AG04450 (cell line): Measurements from ENCODE around the gene CPT1C. TPM values are rescaled to one million over a fixed set of nuclear protein-coding genes. Genes with fewer than 3 reads are reported as not detected.

Experiments
- CTCF ChIA-PET: fragments of 300-600, 350-600 bp; formaldehyde crosslinking; extraction: SDS; loops from one replicate; lab custom pipeline; 2022; ENCODE audit warnings: antibody characterized with exemption, inconsistent platforms; lab: Charles Lee
- POLR2A ChIA-PET: fragments of 350-600 bp; formaldehyde crosslinking; extraction: SDS; loops from one replicate; lab custom pipeline; 2021; ENCODE audit warnings: antibody characterized with exemption, inconsistent platforms; lab: Yijun Ruan, JAX
- DNase-seq: peaks from one replicate; pipeline ENCODE4 v3.0.0-alpha.2; 2011; ENCODE audit warnings: low read depth, low spot score
- H3K27ac ChIP-seq: one replicate; pipeline ENCODE4 v1.5.1; 2012; ENCODE audit warnings: low read depth, low read length, control low read depth
- H3K27me3 ChIP-seq: one replicate; pipeline ENCODE4 v1.6.0; 2012; ENCODE audit warnings: low read length; ENCODE audit not compliant: control insufficient read depth, insufficient read depth
- H3K4me3 ChIP-seq: 2 replicates; pipeline ENCODE4 v1.5.1; 2011; ENCODE audit warnings: mild to moderate bottlenecking, low read depth, low read length, control low read depth
- H3K9me3 ChIP-seq: 2 replicates; pipeline ENCODE4 v1.5.1; 2012; ENCODE audit warnings: low read length; ENCODE audit not compliant: control insufficient read depth, insufficient read depth
- polyA plus RNA-seq: library from polyadenylated mRNA; depleted of rRNA; stranded (reverse); fragments of >200 nt; gene quantifications from 2 replicates; pipeline ENCODE4 v1.2.3, GENCODE V29; 2011
- TF ChIP-seq, protein P1 (sequence below): IDR thresholded peaks from 2 replicates; pipeline ENCODE4 v1.5.1; 2011; ENCODE audit warnings: low read depth, low read length, control low read depth, inconsistent platforms

Gene CPT1C
- polyA plus RNA-seq, 1 experiment, result 20.3 TPM

DNA sequence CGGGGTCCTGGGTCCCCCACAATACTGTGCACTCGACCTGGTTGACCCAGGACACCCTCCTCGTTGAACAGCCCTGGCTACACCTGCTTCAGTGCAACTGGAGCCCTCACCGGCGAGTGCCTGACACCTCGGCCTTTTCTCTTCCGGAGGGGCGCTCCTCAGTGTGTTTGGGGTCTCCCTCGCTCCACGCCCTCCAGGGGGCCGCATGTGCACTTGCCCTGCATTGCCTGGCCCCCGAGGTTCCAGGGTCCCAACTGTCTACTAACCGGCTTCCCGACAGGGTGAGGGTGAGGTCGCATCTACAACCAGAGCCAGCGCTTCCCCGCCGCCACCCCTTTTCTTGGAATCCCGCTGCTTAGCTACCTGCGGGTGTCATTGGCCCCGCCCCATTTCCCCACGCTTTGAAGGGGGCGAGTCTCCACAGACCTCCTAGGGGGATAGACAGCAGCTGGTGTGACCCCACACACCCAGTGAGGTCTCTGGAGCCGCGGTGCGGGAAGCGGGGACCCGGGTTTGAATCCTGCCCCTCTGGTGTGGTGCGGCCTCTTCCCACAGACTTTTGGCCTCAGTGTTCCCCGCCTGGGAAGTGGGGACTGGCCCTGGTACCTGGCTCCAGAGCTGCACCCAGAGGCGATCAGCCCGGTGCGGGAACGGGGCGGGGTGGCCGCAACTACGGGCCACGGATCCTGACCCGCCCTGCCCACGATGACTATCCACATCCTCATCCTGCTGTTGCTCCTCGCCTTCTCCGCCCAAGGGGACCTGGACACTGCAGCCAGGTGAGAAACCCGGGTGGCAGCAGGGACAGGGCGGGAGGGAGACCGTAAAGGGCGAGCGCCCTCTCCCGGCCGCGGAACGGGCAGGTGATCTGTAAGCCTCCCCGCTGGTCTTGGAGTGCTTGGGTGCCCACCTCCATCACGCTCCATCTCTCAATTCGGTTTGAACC lies 1.5 kb upstream of the CPT1C start, which contains the start of gene ADM5:
ADM5 (plus strand) TSS at position 462 of the 946 bp plus-strand sequence; CDS start at position 706, 244 bp downstream.
- CTCF ChIA-PET, result interaction anchor here (0.6 to 3.0 kb wide), 3 partner anchors 9 to 18 kb away, joined by 3 to 14 read pairs (median 4); no protein-coding TSS in a partner anchor
- DNase-seq, result no peak
- Histone ChIP-seq H3K27ac (peak within 1 kb of the TSS; percentile 70), H3K27me3 (no peaks in the 10 kb centered on the region), H3K9me3 (no peaks in the 10 kb centered on the region; the same call in 1 of the 2 replicates), H3K4me3 (peak within 1 kb of the TSS; percentile 73)
- TF ChIP-seq, protein P1, sequence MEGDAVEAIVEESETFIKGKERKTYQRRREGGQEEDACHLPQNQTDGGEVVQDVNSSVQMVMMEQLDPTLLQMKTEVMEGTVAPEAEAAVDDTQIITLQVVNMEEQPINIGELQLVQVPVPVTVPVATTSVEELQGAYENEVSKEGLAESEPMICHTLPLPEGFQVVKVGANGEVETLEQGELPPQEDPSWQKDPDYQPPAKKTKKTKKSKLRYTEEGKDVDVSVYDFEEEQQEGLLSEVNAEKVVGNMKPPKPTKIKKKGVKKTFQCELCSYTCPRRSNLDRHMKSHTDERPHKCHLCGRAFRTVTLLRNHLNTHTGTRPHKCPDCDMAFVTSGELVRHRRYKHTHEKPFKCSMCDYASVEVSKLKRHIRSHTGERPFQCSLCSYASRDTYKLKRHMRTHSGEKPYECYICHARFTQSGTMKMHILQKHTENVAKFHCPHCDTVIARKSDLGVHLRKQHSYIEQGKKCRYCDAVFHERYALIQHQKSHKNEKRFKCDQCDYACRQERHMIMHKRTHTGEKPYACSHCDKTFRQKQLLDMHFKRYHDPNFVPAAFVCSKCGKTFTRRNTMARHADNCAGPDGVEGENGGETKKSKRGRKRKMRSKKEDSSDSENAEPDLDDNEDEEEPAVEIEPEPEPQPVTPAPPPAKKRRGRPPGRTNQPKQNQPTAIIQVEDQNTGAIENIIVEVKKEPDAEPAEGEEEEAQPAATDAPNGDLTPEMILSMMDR, result peak; percentile 55
- POLR2A ChIA-PET, result interaction anchor here (3.3 kb wide), 1 partner anchor 13 kb away, joined by 9 read pairs; the partner anchor contains the start of gene PRMT1

- Histone ChIP-seq H3K27me3 (no peaks in the 10 kb centered on the region), H3K9me3 (no peaks in the 10 kb centered on the region; the same call in 1 of the 2 replicates), H3K27ac (peak overlapping the region; percentile 70), H3K4me3 (peak overlapping the region; percentile 73)
- ChIA-PET CTCF (interaction anchor here (1.2 to 3.0 kb wide), 2 partner anchors 9 to 12 kb away, joined by 4 to 14 read pairs; no protein-coding TSS in a partner anchor), POLR2A (interaction anchor here (0.9 to 3.3 kb wide), 2 partner anchors 14 to 112 kb away, joined by 6 to 9 read pairs; partner anchors contain the start of gene PRMT1)
- TF ChIP-seq, protein P1, result no peak
- no peak for DNase-seq
These were observed 749 bp upstream of the CPT1C start for GRCh38 chr19:49690079-49690655.

DNA sequence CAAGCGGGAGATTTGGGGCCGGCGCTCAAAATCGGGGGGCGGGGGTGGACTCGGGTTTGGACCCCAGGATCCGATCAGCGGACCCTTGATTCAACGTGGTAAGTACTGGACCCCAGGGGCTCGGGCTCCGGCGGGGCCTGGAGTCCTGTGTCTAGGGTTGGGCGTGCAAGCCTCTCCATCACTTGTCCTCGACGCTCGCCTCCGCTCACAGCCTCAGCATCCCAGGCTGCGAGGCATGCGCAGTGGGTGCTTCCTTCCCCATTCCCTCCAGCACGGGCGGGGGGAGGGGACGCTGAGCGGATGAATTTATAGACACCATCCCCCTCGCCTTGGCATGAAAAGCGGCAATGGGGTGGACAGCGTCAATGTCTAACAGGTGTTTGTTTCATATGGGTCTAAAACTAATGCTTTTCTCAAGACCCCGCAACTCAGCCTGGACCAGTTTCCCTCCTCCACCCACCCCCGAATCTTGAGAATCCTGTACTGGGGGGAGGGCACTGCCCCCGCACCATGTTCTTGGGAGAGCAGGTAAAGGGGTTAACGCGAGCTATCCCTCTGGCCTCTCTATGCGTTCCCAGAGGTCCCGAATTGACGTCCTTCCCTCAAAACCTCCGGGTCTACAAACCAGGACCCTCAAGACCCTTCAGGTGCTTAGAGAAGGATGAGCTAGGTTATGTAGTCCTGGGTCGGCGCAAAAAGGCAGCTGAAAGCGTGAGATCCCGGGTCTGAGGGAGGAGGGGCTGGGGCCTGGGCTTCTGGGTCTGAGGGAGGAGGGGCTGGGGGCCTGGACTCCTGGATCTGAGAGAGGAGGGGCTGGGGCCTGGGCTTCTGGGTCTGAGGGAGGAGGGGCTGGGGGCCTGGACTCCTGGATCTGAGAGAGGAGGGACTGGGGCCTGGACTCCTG lies 579 bp downstream of the CPT1C start:
- H3K27me3 ChIP-seq, result no peaks in the 10 kb centered on the region
- POLR2A ChIA-PET, result interaction anchor here (0.8 to 3.3 kb wide), 3 partner anchors 15 to 117 kb away, joined by 4 to 9 read pairs (median 6); partner anchors contain the start of gene PRMT1
- peak overlapping the region; percentile 73 for H3K4me3 ChIP-seq
- H3K9me3 ChIP-seq, result no peaks in the 10 kb centered on the region; the same call in 1 of the 2 replicates
- DNase-seq, result no peak
- TF ChIP-seq, protein P1, result no peak
- CTCF ChIA-PET, result interaction anchor here (3.0 kb wide), 1 partner anchor 11 kb away, joined by 14 read pairs; no protein-coding TSS in a partner anchor
- peak overlapping the region; percentile 21 for H3K27ac ChIP-seq

DNA sequence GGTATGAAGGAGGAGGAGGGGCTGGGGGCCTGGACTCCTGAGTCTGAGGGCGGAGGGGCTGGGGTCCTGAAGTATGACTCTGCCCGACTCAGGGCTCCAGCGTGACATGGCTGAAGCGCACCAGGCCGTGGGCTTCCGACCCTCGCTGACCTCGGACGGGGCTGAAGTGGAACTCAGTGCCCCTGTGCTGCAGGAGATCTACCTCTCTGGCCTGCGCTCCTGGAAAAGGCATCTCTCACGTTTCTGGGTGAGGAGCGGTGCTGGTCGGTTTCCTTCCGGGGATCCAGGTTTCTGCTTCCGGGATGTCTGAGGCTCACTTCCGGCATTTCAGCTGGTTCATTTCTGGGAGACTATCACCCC lies 1.2 kb downstream of the CPT1C start:
- DNase-seq, result no peak
- POLR2A ChIA-PET, result no interaction called here
- H3K27me3 ChIP-seq, result no peaks in the 10 kb centered on the region
- H3K9me3 ChIP-seq, result no peaks in the 10 kb centered on the region; the same call in 1 of the 2 replicates
- peak overlapping the region; percentile 73 for H3K4me3 ChIP-seq
- no peak overlapping the region for H3K27ac ChIP-seq
- TF ChIP-seq, protein P1, result no peak
- CTCF ChIA-PET, result no interaction called here
